G401 (cell line): ENCODE data around the gene RPL31. TPM values are rescaled to one million over a fixed set of nuclear protein-coding genes. Genes with fewer than 3 reads are reported as not detected.
A peak's percentile ranks its signal among the peaks of the same experiment; 100 is the strongest.

Source experiments
- DNase-seq: peaks from one replicate; pipeline ENCODE4 v3.0.0-alpha.2; 2015; ENCODE audit warnings: low spot score
- in situ Hi-C: cut with HindIII; loops from 2 replicates; pipeline ENCODE4 v1.10.0; 2016; ENCODE audit warnings: low sequenced_read_pairs, mixed read lengths
- total RNA-seq: library from RNA; depleted of rRNA; stranded (reverse); fragments of >200 nt; shearing (Covaris generic); gene quantifications from 2 replicates; pipeline ENCODE4 v1.2.3, GENCODE V29; 2014

Gene RPL31
- total RNA-seq, 1 experiment from 2014 or later = 2,056 TPM

- DNase-seq = no peak
- in situ Hi-C loops = no loop called here
Observed at GRCh38 chr2:100972452-100972851, 29.6 kb upstream of the RPL31 start.

GRCh38 chr2:100974712-100975520, 27.2 kb upstream of the RPL31 start:
- no peak for DNase-seq
- in situ Hi-C loops = no loop called here

- DNase-seq = no peak
- in situ Hi-C loops = no loop called here
Observed at GRCh38 chr2:100975521-100975785, 26.6 kb upstream of the RPL31 start.

- in situ Hi-C loops = no loop called here
- DNase-seq = no peak
Observed at GRCh38 chr2:100976061-100976460, 26.0 kb upstream of the RPL31 start.

DNA sequence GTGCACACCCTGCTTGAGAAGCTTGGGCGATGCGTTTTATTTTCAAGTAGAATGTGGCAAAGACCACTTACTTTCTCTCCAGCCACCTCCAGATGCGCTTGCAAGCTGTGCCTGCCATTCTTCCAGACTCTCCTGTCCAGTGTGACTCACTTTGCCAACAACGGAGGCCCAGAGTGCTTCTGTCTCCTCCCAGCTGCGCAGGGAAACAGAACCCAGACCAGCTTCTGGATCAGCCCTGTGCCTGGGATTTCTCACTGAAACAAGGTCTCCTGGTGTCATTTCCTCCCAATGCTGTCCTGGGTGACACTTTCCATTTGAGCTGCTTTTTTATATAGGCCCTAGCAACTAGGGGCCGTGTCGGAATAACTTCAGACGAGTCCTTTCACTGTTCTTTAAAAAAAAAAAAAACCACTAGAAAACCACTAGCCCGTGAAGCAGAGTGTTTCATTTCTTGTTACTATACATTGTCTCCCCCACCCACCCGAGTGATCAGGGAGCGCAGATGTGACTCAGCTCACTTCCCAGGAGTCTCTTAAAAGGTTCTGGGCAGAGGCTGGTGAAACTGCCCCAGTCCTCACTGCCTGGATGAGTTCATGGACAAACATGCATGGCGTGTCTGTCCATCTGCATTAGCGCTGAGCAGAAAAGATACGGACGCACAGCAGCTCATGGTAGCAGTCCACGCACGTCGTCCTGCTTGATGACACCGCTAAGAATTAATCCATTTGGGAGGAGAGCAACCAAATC, 25.3 kb upstream of the RPL31 start:
- DNase-seq = no peak
- in situ Hi-C loops = no loop called here

- no peak for DNase-seq
- in situ Hi-C loops = no loop called here
Observed at GRCh38 chr2:100977511-100977910, 24.6 kb upstream of the RPL31 start.

DNA sequence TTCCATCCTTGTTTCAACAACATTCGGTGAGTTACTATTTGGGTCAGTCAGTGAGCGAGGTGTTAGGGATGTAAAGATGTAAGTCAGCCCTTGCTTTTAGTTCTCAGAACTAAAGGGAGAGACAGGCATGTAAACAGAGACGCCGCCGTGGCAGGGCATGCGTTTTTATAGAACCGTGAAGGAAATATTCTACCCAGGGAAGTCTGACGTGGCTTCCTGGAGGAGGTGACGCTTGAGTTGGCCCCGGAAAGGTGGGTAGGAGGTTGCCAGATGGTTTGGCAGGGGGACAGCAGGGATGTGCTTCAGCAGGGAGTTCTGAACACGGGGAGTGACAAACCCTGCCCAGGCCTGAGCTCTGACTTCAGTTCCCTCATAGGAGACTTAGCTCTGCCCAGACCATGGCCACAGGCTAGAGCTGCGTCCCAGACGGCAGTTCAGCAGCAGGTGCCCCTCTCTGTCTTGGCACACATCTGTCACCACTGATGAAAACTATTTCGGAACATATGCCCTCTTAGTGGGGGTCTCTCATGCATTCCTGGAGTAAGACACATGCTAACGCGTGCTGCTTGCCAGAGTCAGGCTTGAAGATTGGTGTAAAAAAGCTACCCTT, 23.4 kb upstream of the RPL31 start:
- DNase-seq = peak; percentile 67
- in situ Hi-C loops = no loop called here

GRCh38 chr2:100980046-100980445, 22.0 kb upstream of the RPL31 start:
- no peak for DNase-seq
- in situ Hi-C loops = no loop called here

- in situ Hi-C loops = no loop called here
- DNase-seq = no peak
Observed at GRCh38 chr2:100981011-100981410, 21.1 kb upstream of the RPL31 start.

DNA sequence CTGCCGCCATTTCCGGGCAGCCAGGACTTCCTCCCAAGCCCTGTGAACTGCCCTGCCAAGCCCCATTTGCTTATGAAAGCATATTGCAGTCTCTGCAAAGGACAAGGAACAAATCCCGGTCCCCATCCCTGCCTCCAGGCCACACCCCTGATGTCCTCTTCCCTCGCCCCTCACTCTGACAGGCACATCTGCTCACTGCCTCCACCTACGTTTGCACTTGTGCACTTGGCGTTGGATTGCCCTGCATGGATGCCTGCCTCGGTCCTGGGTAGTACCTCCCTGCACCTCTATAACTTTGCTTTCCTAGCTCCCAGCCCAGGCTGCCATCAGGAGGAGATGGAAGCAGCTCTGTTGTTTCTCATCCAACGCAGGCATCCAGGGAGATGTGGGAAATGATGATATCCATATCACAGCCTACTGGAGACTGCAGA, 19.6 kb upstream of the RPL31 start:
- DNase-seq = no peak
- in situ Hi-C loops = no loop called here

DNA sequence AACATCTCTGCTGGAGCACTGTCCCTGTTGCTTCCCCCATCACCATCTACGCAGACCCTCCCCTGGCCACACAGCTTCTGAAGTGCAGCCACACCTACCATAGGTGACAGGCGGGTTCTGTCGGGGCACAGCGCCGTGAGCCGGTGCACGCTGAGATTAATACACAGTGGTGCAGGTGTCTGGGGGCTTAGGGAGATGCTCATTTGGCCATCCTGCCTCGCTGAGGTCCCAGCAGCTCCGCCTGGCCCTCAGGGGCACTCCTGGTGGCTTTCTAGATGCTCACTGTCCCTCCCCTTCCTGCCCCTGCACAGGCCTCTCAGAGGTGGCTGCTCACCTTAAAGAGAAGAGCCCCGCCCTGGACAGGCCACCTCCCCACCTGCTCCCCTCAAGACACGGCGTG, 18.9 kb upstream of the RPL31 start:
- in situ Hi-C loops = no loop called here
- no peak for DNase-seq

- in situ Hi-C loops = no loop called here
- DNase-seq = no peak
Observed at GRCh38 chr2:100983684-100984310, 18.3 kb upstream of the RPL31 start.

GRCh38 chr2:100984892-100985307, 17.2 kb upstream of the RPL31 start:
- in situ Hi-C loops = no loop called here
- peak; percentile 80 for DNase-seq

DNA sequence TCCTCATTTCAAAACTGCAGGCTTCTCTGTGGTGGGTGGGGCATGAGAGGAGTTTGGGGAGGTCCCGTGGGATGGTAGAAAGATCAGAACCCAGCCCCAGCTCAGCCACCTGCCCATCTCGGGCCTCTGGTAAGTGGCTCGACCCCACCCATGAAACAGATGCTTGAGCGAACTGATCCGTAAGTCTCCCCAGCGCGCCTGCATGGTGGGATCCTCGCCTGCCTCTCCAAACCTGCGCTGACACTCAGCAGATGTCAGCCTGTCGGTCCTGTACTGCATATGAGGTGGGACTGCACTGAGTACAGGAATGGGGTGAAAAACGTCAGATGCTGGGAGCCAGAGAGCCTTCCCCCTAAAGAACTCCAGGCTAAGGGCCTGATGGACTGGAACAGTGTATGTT, 15.9 kb upstream of the RPL31 start:
- in situ Hi-C loops = no loop called here
- no peak for DNase-seq

DNA sequence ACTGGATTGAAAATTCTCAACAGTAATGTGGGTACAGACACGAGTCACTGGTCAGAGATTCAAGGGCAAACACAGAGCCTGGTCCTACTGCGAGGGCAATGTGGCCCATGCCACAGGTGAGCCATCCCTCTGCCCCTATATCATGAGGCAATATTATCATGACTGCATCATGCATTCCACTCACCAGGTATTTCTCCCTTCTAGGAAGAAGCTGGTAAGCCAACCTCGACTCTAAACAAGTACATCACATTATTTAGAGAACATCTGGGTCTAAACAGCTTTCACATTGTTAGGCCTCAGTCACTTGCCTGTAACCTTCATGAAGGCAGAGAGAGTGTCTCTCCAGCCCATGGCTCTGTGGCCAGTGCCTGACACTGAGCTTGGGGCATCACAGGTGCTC, 14.6 kb upstream of the RPL31 start:
- in situ Hi-C loops = no loop called here
- no peak for DNase-seq

- no peak for DNase-seq
- in situ Hi-C loops = no loop called here
Observed at GRCh38 chr2:100987974-100988373, 14.1 kb upstream of the RPL31 start.

DNA sequence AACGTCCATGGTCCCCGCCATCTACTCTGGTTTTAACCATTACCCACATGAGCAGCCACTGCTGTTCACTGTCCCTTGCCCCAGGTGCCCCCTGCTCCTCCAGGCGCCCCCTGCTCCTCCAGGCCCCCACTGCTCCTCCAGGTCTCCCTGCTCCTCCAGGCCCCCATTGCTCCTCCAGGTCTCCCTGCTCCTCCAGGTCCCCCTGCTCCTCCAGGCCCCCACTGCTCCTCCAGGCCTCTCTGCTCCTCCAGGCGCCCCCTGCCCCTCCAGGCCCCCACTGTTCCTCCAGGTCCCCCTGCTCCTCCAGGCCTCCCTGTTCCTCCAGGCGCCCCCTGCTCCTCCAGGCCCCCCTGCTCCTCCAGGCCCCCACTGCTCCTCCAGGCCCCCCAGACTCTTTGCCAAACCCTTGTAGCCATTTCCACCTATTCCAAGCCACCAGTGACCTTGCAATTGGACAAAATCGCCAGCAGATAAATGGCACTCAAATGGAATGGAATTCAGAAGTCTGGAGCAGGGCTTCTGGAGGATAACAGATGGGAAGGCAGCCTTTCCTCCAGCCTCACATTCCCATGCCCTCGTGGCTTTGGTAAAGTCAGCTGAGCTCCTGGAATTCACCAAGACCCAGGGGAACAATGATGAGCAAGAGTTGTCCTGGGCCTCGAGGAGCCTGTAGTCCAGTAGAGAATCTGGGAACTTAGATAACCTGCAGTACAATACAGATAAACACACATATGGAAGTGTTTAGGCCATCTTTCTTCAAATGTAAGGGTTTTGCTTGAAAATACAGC, 13.3 kb upstream of the RPL31 start:
- in situ Hi-C loops = no loop called here
- no peak for DNase-seq

GRCh38 chr2:100989666-100990065, 12.4 kb upstream of the RPL31 start:
- DNase-seq = no peak
- in situ Hi-C loops = no loop called here

DNA sequence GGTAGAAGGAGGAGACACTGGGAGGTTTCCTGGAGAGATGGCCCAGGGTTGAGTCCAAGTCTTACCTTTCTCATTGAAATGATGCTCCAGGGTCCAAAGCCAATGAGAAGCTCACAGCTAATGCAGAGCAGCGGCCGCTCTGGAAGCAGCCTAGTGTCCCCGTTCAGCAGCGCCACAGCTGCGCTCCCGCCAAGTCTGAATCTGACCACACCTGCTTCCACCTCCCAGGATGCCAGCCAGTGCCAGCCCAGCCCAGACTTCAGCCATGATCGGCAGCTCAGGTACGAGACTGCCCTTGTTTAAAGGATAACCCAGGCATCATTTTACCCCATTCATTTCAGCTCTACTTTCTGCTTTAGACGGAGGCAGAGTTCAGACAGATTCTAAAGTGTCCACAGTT, 11.9 kb upstream of the RPL31 start:
- in situ Hi-C loops = no loop called here

More for the DNA sequence above, 11.9 kb upstream of the RPL31 start:
- no peak for DNase-seq
